HepG2 (cell line): ENCODE measurements around the gene FKBP10. TPM values are rescaled to one million over a fixed set of nuclear protein-coding genes. Genes with fewer than 3 reads are reported as not detected.
A peak's percentile ranks its signal among the peaks of the same experiment; 100 is the strongest.

Experiments
- ARID3A ChIP-seq: IDR thresholded peaks from 2 replicates; pipeline ENCODE4 v1.6.1; 2012; ENCODE audit warnings: low read depth, low read length, improper control_type of control experiment
- CEBPB ChIP-seq: IDR thresholded peaks from 2 replicates; pipeline ENCODE4 v1.6.1; 2011; ENCODE audit warnings: low read depth, low read length, improper control_type of control experiment, borderline replicate concordance
- CEBPG ChIP-seq: IDR thresholded peaks from 2 replicates; pipeline ENCODE4 v1.6.1; 2016
- FOSL2 ChIP-seq: sonication (generic); formaldehyde crosslinking; IDR thresholded peaks from 2 replicates; pipeline ENCODE4 v1.4.0; 2020; ENCODE audit warnings: missing genetic modification reagents
- FOXA3 ChIP-seq: IDR thresholded peaks from 2 replicates; pipeline ENCODE4 v1.6.1; 2016; ENCODE audit warnings: missing genetic modification reagents, missing compliant biosample characterization
- FOXK1 ChIP-seq: sonication (generic); formaldehyde crosslinking; IDR thresholded peaks from 2 replicates; pipeline ENCODE4 v1.4.0; 2020; ENCODE audit warnings: low read depth, missing genetic modification reagents, borderline replicate concordance
- GATAD2A ChIP-seq: IDR thresholded peaks from 2 replicates; pipeline ENCODE4 v1.6.1; 2016
- GLI4 ChIP-seq: sonication (generic); formaldehyde crosslinking; IDR thresholded peaks from 2 replicates; pipeline ENCODE4 v1.5.1; 2020; ENCODE audit warnings: missing genetic modification reagents, mild to moderate bottlenecking, moderate library complexity, borderline replicate concordance
- HMG20B ChIP-seq: conservative IDR thresholded peaks from 2 replicates; pipeline ENCODE4 v1.6.1; 2016; ENCODE audit warnings: missing genetic modification reagents, missing compliant biosample characterization
- JUN ChIP-seq: sonication (generic); formaldehyde crosslinking; IDR thresholded peaks from 2 replicates; pipeline ENCODE4 v1.4.0; 2020; ENCODE audit warnings: mild to moderate bottlenecking, missing genetic modification reagents
- LCORL ChIP-seq, 2 experiments: fragments of 450-650 bp in 1 of 2; sonication (generic) in 1 of 2; formaldehyde crosslinking in 1 of 2; IDR thresholded peaks; 2 replicates each; pipeline versions ENCODE4 v1.5.0 to v1.6.1; 2017 to 2020; ENCODE audit warnings: antibody characterized with exemption in 1 of 2, missing genetic modification reagents in 1 of 2
- MAX ChIP-seq: IDR thresholded peaks from 2 replicates; pipeline ENCODE4 v1.6.1; 2012; ENCODE audit warnings: inconsistent platforms
- MTF2 ChIP-seq: sonication (generic); formaldehyde crosslinking; IDR thresholded peaks from 2 replicates; pipeline ENCODE4 v1.5.0; 2020; ENCODE audit warnings: missing genetic modification reagents, borderline replicate concordance
- NAIF1 ChIP-seq: sonication (generic); formaldehyde crosslinking; IDR thresholded peaks from 2 replicates; pipeline ENCODE4 v1.5.0; 2020; ENCODE audit warnings: mild to moderate bottlenecking, missing genetic modification reagents, borderline replicate concordance
- PCBP1 ChIP-seq: fragments of 200-400 bp; formaldehyde crosslinking; IDR thresholded peaks from 2 replicates; pipeline ENCODE4 v1.6.1; 2017; ENCODE audit warnings: mild to moderate bottlenecking, low read depth, low read length, borderline replicate concordance
- PITX1 ChIP-seq: sonication (generic); formaldehyde crosslinking; IDR thresholded peaks from 2 replicates; pipeline ENCODE4 v1.5.1; 2020; ENCODE audit warnings: mild to moderate bottlenecking, missing genetic modification reagents
- SP1 ChIP-seq, 2 experiments: fragments of 450-650 bp in 1 of 2; sonication (generic) in 1 of 2; formaldehyde crosslinking in 1 of 2; IDR thresholded peaks; 2 replicates each; pipeline versions ENCODE4 v1.4.0 to v1.6.1; 2016 to 2020; ENCODE audit warnings: missing genetic modification reagents in 1 of 2
- ZC3H4 ChIP-seq: sonication (generic); formaldehyde crosslinking; IDR thresholded peaks from 2 replicates; pipeline ENCODE4 v1.4.0; 2020; ENCODE audit warnings: missing genetic modification reagents, borderline replicate concordance
- ZFP36L2 ChIP-seq: sonication (generic); formaldehyde crosslinking; IDR thresholded peaks from 2 replicates; pipeline ENCODE4 v1.4.0; 2020; ENCODE audit warnings: missing genetic modification reagents
- ZNF230 ChIP-seq: sonication (generic); formaldehyde crosslinking; IDR thresholded peaks from 2 replicates; pipeline ENCODE4 v1.4.0; 2020; ENCODE audit warnings: mild to moderate bottlenecking, missing genetic modification reagents
- ZNF235 ChIP-seq: sonication (generic); formaldehyde crosslinking; IDR thresholded peaks from 2 replicates; pipeline ENCODE4 v1.8.1; 2023; ENCODE audit warnings: mild to moderate bottlenecking, missing genetic modification reagents, borderline replicate concordance
- ZNF343 ChIP-seq: sonication (generic); formaldehyde crosslinking; IDR thresholded peaks from 2 replicates; pipeline ENCODE4 v1.4.0; 2020; ENCODE audit warnings: mild to moderate bottlenecking, missing genetic modification reagents
- ZNF546 ChIP-seq: sonication (generic); formaldehyde crosslinking; conservative IDR thresholded peaks from 2 replicates; pipeline ENCODE4 v1.8.1; 2023; ENCODE audit warnings: mild to moderate bottlenecking, missing genetic modification reagents
- ZNF569 ChIP-seq: sonication (generic); formaldehyde crosslinking; IDR thresholded peaks from 2 replicates; pipeline ENCODE4 v1.5.0; 2020; ENCODE audit warnings: mild to moderate bottlenecking, missing genetic modification reagents, moderate library complexity, borderline replicate concordance
- ZNF616 ChIP-seq: sonication (generic); formaldehyde crosslinking; IDR thresholded peaks from 2 replicates; pipeline ENCODE4 v1.5.0; 2020; ENCODE audit warnings: low read depth, mild to moderate bottlenecking, missing genetic modification reagents
- ZSCAN9 ChIP-seq: IDR thresholded peaks from 2 replicates; pipeline ENCODE4 v1.6.1; 2016; ENCODE audit warnings: borderline replicate concordance
- polyA plus RNA-seq, 8 experiments: library from polyadenylated mRNA; depleted of rRNA in 3 of 8; stranded (reverse) in 7 of 8; unstranded in 1 of 8; fragments of >200 nt; fragmentation: Illumina TruSeq in 4 of 8; extraction: Trizol in 4 of 8; gene quantifications; 2 replicates each; pipeline versions ENCODE4 v1.2.1 to v1.2.3, GENCODE V29; 2011 to 2016; ENCODE audit warnings: low read depth in 4 of 8, missing spikeins in 1 of 8, mixed read lengths in 1 of 8; ENCODE audit not compliant: insufficient read depth in 1 of 8
- total RNA-seq, 5 experiments: library from RNA; depleted of rRNA; stranded (reverse); fragments of >200 nt; fragmentation: Illumina TruSeq; extraction: Trizol; gene quantifications; 2 replicates each; pipeline ENCODE4 v1.2.3, GENCODE V29; 2016; ENCODE audit warnings: low read depth in 1 of 5
- TF ChIP-seq, protein P1 (sequence below): sonication (generic); formaldehyde crosslinking; IDR thresholded peaks from 2 replicates; pipeline ENCODE4 v1.9.0; 2021; ENCODE audit warnings: missing genetic modification reagents, mild to moderate bottlenecking, borderline replicate concordance

Gene FKBP10
- total and polyA plus RNA-seq, 2 of the 13 experiments (the other 11 are each of a cell fraction or from before 2014, with no cell fraction given): 149 to 573 TPM

DNA sequence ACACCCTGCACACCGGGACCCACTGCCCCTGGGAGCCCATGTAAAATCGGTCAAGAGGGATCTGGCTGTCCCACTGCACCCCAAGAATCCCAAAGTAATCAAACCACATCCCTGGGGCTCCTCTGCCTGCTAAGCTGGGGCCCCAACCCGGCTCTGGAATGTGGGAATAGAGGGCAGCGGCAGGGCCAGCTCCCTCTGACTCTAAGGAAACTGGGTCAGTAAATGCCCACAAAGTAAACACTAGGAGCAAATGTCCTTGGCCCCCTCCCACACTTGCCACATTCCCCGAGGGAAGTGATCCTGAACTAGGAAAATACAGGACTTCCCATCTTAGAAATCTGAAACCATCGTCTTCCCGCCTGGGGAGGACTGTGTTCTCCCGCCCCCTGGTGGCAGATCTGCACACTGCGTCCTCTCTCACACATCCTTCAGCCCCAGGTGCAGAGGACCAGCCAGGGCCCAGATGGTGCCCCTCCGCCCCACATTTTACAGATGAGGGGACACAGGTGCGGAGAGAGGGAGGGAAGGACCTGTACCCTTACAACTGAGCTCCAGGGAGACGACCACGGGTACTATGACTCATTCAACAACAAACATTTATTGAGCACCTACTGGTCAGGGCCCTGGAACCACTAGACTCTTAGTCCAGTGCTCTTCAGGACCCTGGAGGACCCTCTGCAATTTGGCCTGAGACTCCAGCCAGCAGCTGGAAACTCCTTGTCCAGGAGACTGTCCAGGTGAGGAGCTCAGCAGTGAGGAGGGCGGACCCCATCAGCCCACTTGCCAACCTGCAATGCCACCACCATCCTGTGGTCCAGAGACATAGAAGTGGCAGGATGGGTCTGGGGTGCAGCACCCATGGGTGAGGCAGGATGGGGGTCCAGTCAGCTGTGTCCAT is 11.2 kb upstream of the FKBP10 start (continued):
- no peak for TF ChIP-seq ARID3A
- 0 out of 2 replicates have a peak, but pooled peaks have one; percentile 56 for TF ChIP-seq MTF2 (CRISPR knock-in tag)
- TF ChIP-seq CEBPB: no peak
- peak; percentile 35; the same call in 1 of the 2 replicates for TF ChIP-seq PITX1
- TF ChIP-seq FOSL2 (CRISPR knock-in tag): peak; percentile 43; the same call in 1 of the 2 replicates
- peak; percentile 38; the same call in 1 of the 2 replicates for TF ChIP-seq MAX
- peak; percentile 31; the same call in 1 of the 2 replicates for TF ChIP-seq CEBPG (CRISPR knock-in tag)
- 0 out of 2 replicates have a peak, but pooled peaks have one; percentile 28 for TF ChIP-seq ZSCAN9 (CRISPR knock-in tag)
- TF ChIP-seq ZNF569: no peak
- TF ChIP-seq ZNF546 (CRISPR knock-in tag): no peak
- TF ChIP-seq PCBP1: no peak
- TF ChIP-seq HMG20B (CRISPR knock-in tag): no peak; the same call in 1 of the 2 replicates
- peak; percentile 71 for TF ChIP-seq GATAD2A
- no peak for TF ChIP-seq NAIF1 (CRISPR knock-in tag)
- TF ChIP-seq JUN: no peak
- no peak; the same call in 1 of the 2 replicates for TF ChIP-seq ZC3H4 (CRISPR knock-in tag)
- TF ChIP-seq ZNF343 (CRISPR knock-in tag): peak; percentile 73; the same call in 1 of the 2 replicates
- TF ChIP-seq FOXA3: peak; percentile 48; the same call in 1 of the 2 replicates
- no peak for TF ChIP-seq ZFP36L2 (CRISPR knock-in tag)
- TF ChIP-seq, protein P1, sequence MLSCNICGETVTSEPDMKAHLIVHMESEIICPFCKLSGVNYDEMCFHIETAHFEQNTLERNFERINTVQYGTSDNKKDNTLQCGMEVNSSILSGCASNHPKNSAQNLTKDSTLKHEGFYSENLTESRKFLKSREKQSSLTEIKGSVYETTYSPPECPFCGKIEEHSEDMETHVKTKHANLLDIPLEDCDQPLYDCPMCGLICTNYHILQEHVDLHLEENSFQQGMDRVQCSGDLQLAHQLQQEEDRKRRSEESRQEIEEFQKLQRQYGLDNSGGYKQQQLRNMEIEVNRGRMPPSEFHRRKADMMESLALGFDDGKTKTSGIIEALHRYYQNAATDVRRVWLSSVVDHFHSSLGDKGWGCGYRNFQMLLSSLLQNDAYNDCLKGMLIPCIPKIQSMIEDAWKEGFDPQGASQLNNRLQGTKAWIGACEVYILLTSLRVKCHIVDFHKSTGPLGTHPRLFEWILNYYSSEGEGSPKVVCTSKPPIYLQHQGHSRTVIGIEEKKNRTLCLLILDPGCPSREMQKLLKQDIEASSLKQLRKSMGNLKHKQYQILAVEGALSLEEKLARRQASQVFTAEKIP (CRISPR knock-in tag): no peak
- peak; percentile 57; the same call in 1 of the 2 replicates for TF ChIP-seq ZNF235
- TF ChIP-seq SP1 (IDR thresholded peaks at IDR 0.05): no peak
- TF ChIP-seq SP1 (CRISPR knock-in tag; IDR thresholded peaks at IDR 0.05): peak; percentile 44; the same call in 1 of the 2 replicates
- peak; percentile 84; the same call in 1 of the 2 replicates for TF ChIP-seq GLI4 (CRISPR knock-in tag)
- no peak for TF ChIP-seq LCORL (IDR thresholded peaks at IDR 0.05)
- peak; percentile 62; the same call in 1 of the 2 replicates for TF ChIP-seq LCORL (CRISPR knock-in tag; IDR thresholded peaks at IDR 0.05)
- peak; percentile 21; the same call in 1 of the 2 replicates for TF ChIP-seq FOXK1
- no peak for TF ChIP-seq ZNF616
- peak; percentile 30; the same call in 1 of the 2 replicates for TF ChIP-seq ZNF230 (CRISPR knock-in tag)
